Measurements from ENCODE around the gene PPP2R2D.

The PPP2R2D gene

DNA sequence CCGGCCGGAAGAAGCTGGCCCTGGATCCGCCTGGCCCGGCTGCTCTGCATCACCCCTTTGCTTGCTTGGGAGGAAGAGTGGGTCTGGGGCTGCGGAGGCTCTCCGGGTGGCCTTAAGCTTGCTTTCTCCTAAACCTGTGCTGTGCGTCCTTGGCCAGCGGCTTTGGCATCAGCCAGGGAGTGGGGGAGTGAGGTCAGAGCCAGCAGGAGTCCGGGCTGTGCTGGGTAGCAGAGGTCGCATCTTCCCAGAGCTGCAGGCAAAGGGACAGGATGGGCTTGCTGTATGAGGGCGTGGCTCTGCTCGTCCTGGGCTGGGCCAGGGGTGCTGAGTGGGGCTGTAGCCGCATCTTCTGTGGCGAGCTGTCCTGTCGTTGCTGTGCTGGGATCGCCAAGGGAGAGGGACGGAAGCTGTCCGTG, 59.8 kb downstream of the PPP2R2D start:
- no peak overlapping the region for H3K4me3 Mint-ChIP-seq
- no peak for DNase-seq (ENCODE audit: low spot score)
- H3K27me3 Mint-ChIP-seq (ENCODE audit: low read depth) = no peaks in the 10 kb centered on the region
- peaks cover 39% of the 10 kb centered on the region for H3K36me3 Mint-ChIP-seq (ENCODE audit: low read depth)
- H3K9me3 Mint-ChIP-seq = no peaks in the 10 kb centered on the region
- peaks cover 11% of the 10 kb centered on the region for H3K4me1 Mint-ChIP-seq (ENCODE audit: low read depth)
- no peak overlapping the region for H3K27ac Mint-ChIP-seq

GRCh38 chr10:131961047-131961776, 60.4 kb downstream of the PPP2R2D start:
- no peaks in the 10 kb centered on the region for H3K9me3 Mint-ChIP-seq
- no peak overlapping the region for H3K27ac Mint-ChIP-seq
- H3K36me3 Mint-ChIP-seq (ENCODE audit: low read depth) = peaks cover 37% of the 10 kb centered on the region
- no peak overlapping the region for H3K4me3 Mint-ChIP-seq
- no peak for DNase-seq (ENCODE audit: low spot score)
- H3K4me1 Mint-ChIP-seq (ENCODE audit: low read depth) = peaks cover 12% of the 10 kb centered on the region
- H3K27me3 Mint-ChIP-seq (ENCODE audit: low read depth) = no peaks in the 10 kb centered on the region

GRCh38 chr10:131961777-131962662, 61.2 kb downstream of the PPP2R2D start:
- H3K4me3 Mint-ChIP-seq = no peak overlapping the region
- H3K27me3 Mint-ChIP-seq (ENCODE audit: low read depth) = no peaks in the 10 kb centered on the region
- H3K36me3 Mint-ChIP-seq (ENCODE audit: low read depth) = peaks cover 32% of the 10 kb centered on the region
- no peaks in the 10 kb centered on the region for H3K9me3 Mint-ChIP-seq
- no peak overlapping the region for H3K27ac Mint-ChIP-seq
- H3K4me1 Mint-ChIP-seq (ENCODE audit: low read depth) = peaks cover 15% of the 10 kb centered on the region
- DNase-seq (ENCODE audit: low spot score) = no peak

- Mint-ChIP-seq H3K27ac (no peak overlapping the region), H3K4me1 (ENCODE audit: low read depth) (peaks cover 15% of the 10 kb centered on the region), H3K36me3 (ENCODE audit: low read depth) (peaks cover 30% of the 10 kb centered on the region), H3K27me3 (ENCODE audit: low read depth) (no peaks in the 10 kb centered on the region), H3K9me3 (no peaks in the 10 kb centered on the region), H3K4me3 (no peak overlapping the region)
- no peak for DNase-seq (ENCODE audit: low spot score)
These were observed 62.5 kb downstream of the PPP2R2D start for GRCh38 chr10:131963350-131963749.

DNA sequence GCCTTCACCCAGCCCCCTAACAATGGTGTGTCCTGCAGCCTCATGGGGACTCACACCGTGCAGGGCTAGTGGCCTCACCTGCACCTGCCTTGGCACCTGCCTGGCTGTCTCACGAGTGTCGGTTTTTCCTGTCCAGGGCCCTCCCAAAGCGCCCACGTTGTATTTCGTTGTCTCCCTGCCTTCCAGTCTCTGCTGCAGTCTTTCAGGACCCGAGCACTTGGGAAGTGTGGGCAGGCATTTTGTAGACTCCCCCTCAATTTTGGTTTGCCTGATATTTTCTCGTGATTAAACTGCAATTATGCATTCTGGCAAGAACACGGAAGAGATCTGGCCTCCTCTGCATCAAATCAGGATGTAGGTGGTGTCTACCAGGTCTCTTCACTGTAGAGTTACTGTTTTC, 63.0 kb downstream of the PPP2R2D start:
- Mint-ChIP-seq H3K36me3 (ENCODE audit: low read depth) (peaks cover 33% of the 10 kb centered on the region), H3K9me3 (no peaks in the 10 kb centered on the region), H3K4me3 (no peak overlapping the region), H3K4me1 (ENCODE audit: low read depth) (peaks cover 15% of the 10 kb centered on the region), H3K27ac (no peak overlapping the region), H3K27me3 (ENCODE audit: low read depth) (no peaks in the 10 kb centered on the region)
- DNase-seq (ENCODE audit: low spot score) = no peak

- no peak overlapping the region for H3K27ac Mint-ChIP-seq
- no peaks in the 10 kb centered on the region for H3K9me3 Mint-ChIP-seq
- DNase-seq (ENCODE audit: low spot score) = no peak
- peaks cover 34% of the 10 kb centered on the region for H3K36me3 Mint-ChIP-seq (ENCODE audit: low read depth)
- H3K4me3 Mint-ChIP-seq = no peak overlapping the region
- H3K4me1 Mint-ChIP-seq (ENCODE audit: low read depth) = peaks cover 15% of the 10 kb centered on the region
- H3K27me3 Mint-ChIP-seq (ENCODE audit: low read depth) = no peaks in the 10 kb centered on the region
These were observed 63.5 kb downstream of the PPP2R2D start for GRCh38 chr10:131964298-131964697.

DNA sequence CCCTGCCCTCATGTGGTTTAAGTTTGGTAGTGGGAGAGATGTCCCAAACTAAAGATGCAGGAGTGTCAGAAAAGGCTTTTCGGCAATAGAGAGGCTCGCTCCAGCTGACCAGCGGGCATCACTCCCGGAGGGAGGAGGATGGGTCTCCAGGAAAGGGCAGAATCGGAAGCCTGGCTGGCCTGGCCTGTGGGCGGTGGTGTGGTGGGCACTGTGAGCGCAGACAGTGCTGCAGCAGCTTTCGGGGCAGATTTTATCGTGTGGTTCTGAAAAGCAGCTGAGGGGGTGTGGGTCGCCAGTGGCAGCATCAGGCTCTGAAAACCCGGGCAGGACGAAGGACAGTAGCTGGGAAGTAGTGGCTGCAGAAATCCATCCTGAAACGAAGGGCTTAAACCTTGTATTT, 68.1 kb downstream of the PPP2R2D start:
- Mint-ChIP-seq H3K9me3 (no peaks in the 10 kb centered on the region), H3K36me3 (ENCODE audit: low read depth) (peaks cover 64% of the 10 kb centered on the region), H3K27me3 (ENCODE audit: low read depth) (no peaks in the 10 kb centered on the region), H3K27ac (no peak overlapping the region), H3K4me1 (ENCODE audit: low read depth) (peaks cover 36% of the 10 kb centered on the region), H3K4me3 (no peak overlapping the region)
- DNase-seq (ENCODE audit: low spot score) = no peak

- peaks cover 44% of the 10 kb centered on the region for H3K4me1 Mint-ChIP-seq (ENCODE audit: low read depth)
- no peaks in the 10 kb centered on the region for H3K9me3 Mint-ChIP-seq
- H3K4me3 Mint-ChIP-seq = no peak overlapping the region
- H3K27ac Mint-ChIP-seq = peak overlapping the region; percentile 55
- peaks cover 62% of the 10 kb centered on the region for H3K36me3 Mint-ChIP-seq (ENCODE audit: low read depth)
- H3K27me3 Mint-ChIP-seq (ENCODE audit: low read depth) = no peaks in the 10 kb centered on the region
- DNase-seq (ENCODE audit: low spot score) = no peak
These were observed 70.1 kb downstream of the PPP2R2D start for GRCh38 chr10:131970946-131971345.

DNA sequence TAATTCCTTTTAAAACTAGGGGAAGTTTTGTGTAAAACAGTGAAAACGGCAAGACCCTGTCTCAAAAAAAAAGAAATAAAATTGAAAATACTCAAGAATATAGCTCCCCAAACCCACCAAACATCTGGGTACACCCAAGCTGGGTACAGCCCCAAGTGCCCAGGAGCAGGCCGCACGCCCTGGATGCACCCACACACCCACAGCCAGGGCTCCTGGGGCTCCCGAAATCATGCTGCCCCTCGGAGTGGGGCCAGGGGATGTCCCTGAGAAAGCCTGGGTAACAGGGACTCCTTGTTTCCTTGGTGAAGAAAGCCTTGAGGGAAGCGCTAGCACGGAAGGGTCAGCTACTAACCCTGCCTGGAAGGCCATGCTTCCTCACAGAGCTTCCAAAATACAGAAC, 70.8 kb downstream of the PPP2R2D start:
- no peak for DNase-seq (ENCODE audit: low spot score)
- Mint-ChIP-seq H3K9me3 (no peaks in the 10 kb centered on the region), H3K27me3 (ENCODE audit: low read depth) (no peaks in the 10 kb centered on the region), H3K4me3 (no peak overlapping the region), H3K4me1 (ENCODE audit: low read depth) (peaks cover 47% of the 10 kb centered on the region), H3K27ac (peak overlapping the region; percentile 7), H3K36me3 (ENCODE audit: low read depth) (peaks cover 68% of the 10 kb centered on the region)

- H3K9me3 Mint-ChIP-seq = no peaks in the 10 kb centered on the region
- peaks cover 57% of the 10 kb centered on the region for H3K4me1 Mint-ChIP-seq (ENCODE audit: low read depth)
- H3K4me3 Mint-ChIP-seq = peak overlapping the region; percentile 88
- H3K36me3 Mint-ChIP-seq (ENCODE audit: low read depth) = peaks cover 69% of the 10 kb centered on the region
- peak; percentile 47 for DNase-seq (ENCODE audit: low spot score)
- peak overlapping the region; percentile 94 for H3K27ac Mint-ChIP-seq
- no peaks in the 10 kb centered on the region for H3K27me3 Mint-ChIP-seq (ENCODE audit: low read depth)
These were observed 71.8 kb downstream of the PPP2R2D start for GRCh38 chr10:131972474-131973071.

DNA sequence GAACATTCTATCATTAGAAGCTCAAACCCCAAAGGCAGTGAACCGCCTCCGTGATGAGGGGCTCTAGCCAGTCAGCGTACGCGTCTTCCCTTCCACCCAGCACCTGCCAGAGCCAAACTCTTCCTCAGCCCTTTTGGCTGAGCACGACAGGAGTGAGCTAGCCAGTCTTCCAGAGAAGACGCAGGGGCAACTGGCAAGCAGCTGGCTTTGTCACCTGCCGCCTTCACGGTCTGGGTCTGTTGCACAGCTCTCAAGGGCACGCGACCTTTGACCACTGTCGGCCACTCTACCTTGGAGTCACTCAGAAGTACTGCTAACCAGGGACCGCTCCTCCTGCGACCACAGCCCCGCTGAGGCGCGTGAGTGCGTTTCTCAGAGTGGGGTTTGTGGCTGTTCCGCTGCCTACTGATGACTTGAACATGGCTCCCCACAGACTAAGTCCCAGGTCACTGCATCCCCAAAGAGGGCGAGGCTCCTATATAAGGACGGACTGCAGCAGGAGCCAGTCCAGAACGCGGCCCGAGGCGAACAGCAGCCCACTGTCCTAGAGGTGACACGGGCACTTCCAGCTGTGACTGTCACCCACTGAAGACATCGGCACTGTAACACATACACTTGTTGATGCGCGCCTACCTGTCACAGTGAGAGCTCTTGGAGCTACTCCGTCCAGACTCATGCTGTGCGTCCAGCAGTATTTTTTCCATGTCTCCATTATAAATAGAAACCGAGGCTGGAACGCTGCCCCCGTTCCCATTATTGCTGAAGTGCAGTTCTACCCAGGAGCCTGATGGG, 72.5 kb downstream of the PPP2R2D start:
- Mint-ChIP-seq H3K4me1 (ENCODE audit: low read depth) (peaks cover 65% of the 10 kb centered on the region), H3K36me3 (ENCODE audit: low read depth) (peaks cover 73% of the 10 kb centered on the region), H3K27me3 (ENCODE audit: low read depth) (no peaks in the 10 kb centered on the region), H3K27ac (peak overlapping the region; percentile 94), H3K9me3 (no peaks in the 10 kb centered on the region), H3K4me3 (peak overlapping the region; percentile 88)
- no peak for DNase-seq (ENCODE audit: low spot score)

GRCh38 chr10:131974034-131974817, 73.4 kb downstream of the PPP2R2D start:
- peaks cover 67% of the 10 kb centered on the region for H3K36me3 Mint-ChIP-seq (ENCODE audit: low read depth)
- peak overlapping the region; percentile 94 for H3K27ac Mint-ChIP-seq
- H3K4me3 Mint-ChIP-seq = peak overlapping the region; percentile 88
- H3K9me3 Mint-ChIP-seq = no peaks in the 10 kb centered on the region
- DNase-seq (ENCODE audit: low spot score) = no peak
- no peaks in the 10 kb centered on the region for H3K27me3 Mint-ChIP-seq (ENCODE audit: low read depth)
- peaks cover 71% of the 10 kb centered on the region for H3K4me1 Mint-ChIP-seq (ENCODE audit: low read depth)

DNA sequence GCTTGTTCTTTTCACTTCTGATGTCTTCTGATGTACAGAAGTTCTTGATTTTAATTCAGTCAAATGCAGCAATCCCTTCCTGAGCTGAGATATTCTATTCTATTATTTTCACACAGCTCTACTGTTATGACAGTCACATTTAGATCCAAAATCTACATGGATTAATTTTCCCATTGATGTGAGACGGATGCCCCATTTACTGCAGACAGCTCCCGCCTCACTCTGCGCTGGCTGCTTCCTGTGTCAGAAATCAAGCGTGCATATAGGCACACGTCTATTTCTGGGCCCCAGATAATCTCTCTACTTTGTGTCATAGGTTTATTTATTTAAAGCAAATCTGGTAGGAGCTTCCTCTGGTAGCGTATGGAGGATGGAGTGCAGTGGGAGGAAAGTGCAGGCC, 74.2 kb downstream of the PPP2R2D start:
- Mint-ChIP-seq H3K27me3 (ENCODE audit: low read depth) (no peaks in the 10 kb centered on the region), H3K4me3 (peak overlapping the region; percentile 57), H3K9me3 (no peaks in the 10 kb centered on the region), H3K36me3 (ENCODE audit: low read depth) (peaks cover 73% of the 10 kb centered on the region), H3K27ac (peak overlapping the region; percentile 70), H3K4me1 (ENCODE audit: low read depth) (peaks cover 77% of the 10 kb centered on the region)
- DNase-seq (ENCODE audit: low spot score) = no peak
